Transverse colon (tissue), 4 donors: ENCODE measurements around the gene VWA8.

Source experiments
- CTCF ChIP-seq, 5 experiments: fragments of 200-600 bp in 3 of 5; fragments of 450-650 bp in 2 of 5; sonication (generic) in 3 of 5; IDR thresholded peaks; 1 replicate in 2 of 5; 2 replicates in 3 of 5; pipeline ENCODE4 v1.5.1; 2016 to 2017; ENCODE audit warnings: antibody characterized with exemption in 5 of 5, inconsistent platforms in 3 of 5, mild to moderate bottlenecking in 2 of 5, moderate library complexity in 1 of 5
- POLR2AphosphoS5 ChIP-seq, 3 donors: sonication (generic); formaldehyde crosslinking; IDR thresholded peaks; one replicate each; pipeline ENCODE4 v1.6.1; 2016; ENCODE audit warnings: antibody characterized with exemption in 3 of 3

- TF ChIP-seq CTCF (IDR thresholded peaks at IDR 0.05) (no peak), POLR2AphosphoS5 (IDR thresholded peaks at IDR 0.05) (no peak)
Measured at GRCh38 chr13:41802043-41802683, 158.7 kb downstream of the VWA8 start.
